K562 (cell line): ENCODE data around the gene PRDM15. TPM values are rescaled to one million over a fixed set of nuclear protein-coding genes. Genes with fewer than 3 reads are reported as not detected.

ENCODE experiments used
- ATAC-seq: fragments of 200-7000 bp; cut with Tn5 transposase; 3 replicates; pipeline ENCODE4 v1.9.1; 2020; ENCODE audit warnings: moderate library complexity
- BruUV-seq: library from RNA; stranded (reverse); fragments of 400-500 nt; replicated peaks from 2 replicates; lab custom pipeline; 2021; lab: Mats Ljungman, UMichigan
- CTCF ChIA-PET: fragments of 300-600 bp; formaldehyde crosslinking; extraction: SDS; loops from one replicate; lab custom pipeline; 2021; ENCODE audit warnings: low intra/inter-chr PET ratio; lab: Yijun Ruan, JAX
- POLR2A ChIA-PET: fragments of 300-600, 350-650 bp; sonication (Branson Sonifier 250); formaldehyde crosslinking; extraction: SDS; loops from one replicate; lab custom pipeline; 2021; ENCODE audit warnings: antibody characterized with exemption, inconsistent platforms; lab: Yijun Ruan, JAX
- DNase-seq, 4 experiments: peaks; one replicate each; pipeline versions ENCODE4 v3.0.0 to v3.0.0-alpha.2; 2011 to 2018; ENCODE audit warnings: low spot score in 3 of 4, mixed read lengths in 3 of 4; ENCODE audit errors: extremely low read depth in 1 of 4
- FAIRE-seq: peaks from 2 replicates; lab custom pipeline; 2011; peaks lifted over from hg19 to GRCh38; lab: Jason Lieb, UNC
- H2AFZ ChIP-seq: 2 replicates; pipeline ENCODE4 v1.6.0; 2011; ENCODE audit warnings: low read depth, low read length, control low read depth, inconsistent platforms
- H3K27ac ChIP-seq: fragments of 200-600 bp; 3 replicates; pipeline ENCODE4 v1.8.0; 2011; ENCODE audit warnings: low read depth, mild to moderate bottlenecking, control low read depth, inconsistent platforms, low read length, moderate library complexity, mixed read lengths; ENCODE audit errors: extremely low read depth
- H3K27me3 ChIP-seq, 2 experiments: fragments of 300-600 bp in 1 of 2; 2 replicates in 1 of 2; 3 replicates in 1 of 2; pipeline versions ENCODE4 v1.6.0 to v1.8.0; 2011; ENCODE audit warnings: inconsistent platforms in 2 of 2, low read length in 2 of 2, mild to moderate bottlenecking in 1 of 2, mixed read lengths in 1 of 2, moderate library complexity in 1 of 2; ENCODE audit not compliant: control insufficient read depth in 2 of 2, insufficient read depth in 2 of 2
- H3K36me3 ChIP-seq: fragments of 300-600 bp; 3 replicates; pipeline ENCODE4 v1.8.0; 2011; ENCODE audit warnings: mild to moderate bottlenecking, low read length, inconsistent platforms; ENCODE audit not compliant: control insufficient read depth, insufficient read depth
- H3K4me1 ChIP-seq, 2 experiments: fragments of 200-600 bp in 1 of 2; replicated peaks in 1 of 2; 2 replicates in 1 of 2; 3 replicates in 1 of 2; pipeline versions ENCODE4 v1.5.1 to v1.8.0; 2011; ENCODE audit warnings: inconsistent platforms in 2 of 2, low read length in 2 of 2, mild to moderate bottlenecking in 1 of 2, mixed read lengths in 1 of 2, moderate library complexity in 1 of 2; ENCODE audit not compliant: control insufficient read depth in 2 of 2, insufficient read depth in 2 of 2
- H3K4me2 ChIP-seq: 2 replicates; pipeline ENCODE4 v1.6.1; 2011; ENCODE audit warnings: low read length, control low read depth, inconsistent platforms, mixed read lengths; ENCODE audit not compliant: insufficient read depth
- H3K4me3 ChIP-seq: fragments of 200-600 bp; sonication (generic), shearing (Covaris generic); 2 replicates; pipeline ENCODE4 v1.5.1; 2016; ENCODE audit warnings: control low read depth, inconsistent platforms
- H3K79me2 ChIP-seq: fragments of 200-600 bp; 3 replicates; pipeline ENCODE4 v1.8.0; 2011; ENCODE audit warnings: low read length, inconsistent platforms; ENCODE audit not compliant: control insufficient read depth, insufficient read depth
- H3K9ac ChIP-seq, 2 experiments: 2 replicates each; pipeline versions ENCODE4 v1.6.0 to v1.6.1; 2011; ENCODE audit warnings: low read depth in 2 of 2, low read length in 2 of 2, control low read depth in 1 of 2, inconsistent platforms in 1 of 2, mild to moderate bottlenecking in 1 of 2, mixed read lengths in 1 of 2; ENCODE audit not compliant: insufficient read depth in 1 of 2
- H3K9me1 ChIP-seq: one replicate; pipeline ENCODE4 v1.6.0; 2011; ENCODE audit warnings: inconsistent platforms, mild to moderate bottlenecking, low read length, moderate library complexity; ENCODE audit not compliant: control insufficient read depth, insufficient read depth
- H3K9me3 ChIP-seq: replicated peaks from 2 replicates; pipeline ENCODE4 v1.5.1; 2011; ENCODE audit warnings: low read depth, low read length, inconsistent platforms; ENCODE audit not compliant: control insufficient read depth, insufficient read depth
- H4K20me1 ChIP-seq: replicated peaks from 2 replicates; pipeline ENCODE4 v1.6.1; 2011; ENCODE audit warnings: low read length, inconsistent platforms, mixed read lengths; ENCODE audit not compliant: control insufficient read depth, insufficient read depth
- CBX1 ChIP-seq: sonication (generic); IDR thresholded peaks from 2 replicates; pipeline ENCODE4 v1.6.1; 2016; ENCODE audit warnings: antibody characterized with exemption, low read depth, mild to moderate bottlenecking
- CREBBP ChIP-seq: IDR thresholded peaks from one replicate; pipeline ENCODE4 v1.6.1; 2012; ENCODE audit warnings: low read depth, mild to moderate bottlenecking, control low read depth, inconsistent platforms, low read length
- CUX1 ChIP-seq: fragments of 200-800 bp; sonication (Bioruptor generic); IDR thresholded peaks from 2 replicates; pipeline ENCODE4 v1.6.1; 2016; ENCODE audit warnings: missing genetic modification characterization, missing compliant biosample characterization
- GATAD2B ChIP-seq: fragments of 450-650 bp; IDR thresholded peaks from 2 replicates; pipeline ENCODE4 v1.6.1; 2017; ENCODE audit warnings: mild to moderate bottlenecking, borderline replicate concordance
- IFI16 ChIP-seq: fragments of 250-450 bp; sonication (Bioruptor Pico); IDR thresholded peaks from 2 replicates; pipeline ENCODE4 v2.1.2; 2022; ENCODE audit warnings: mild to moderate bottlenecking, inconsistent platforms
- LEF1 ChIP-seq: fragments of 450-650 bp; IDR thresholded peaks from 2 replicates; pipeline ENCODE4 v1.6.1; 2016; ENCODE audit warnings: mild to moderate bottlenecking
- MECOM ChIP-seq: fragments of 250-450 bp; sonication (Bioruptor Pico); IDR thresholded peaks from 2 replicates; pipeline ENCODE4 v1.8.0; 2022; ENCODE audit warnings: inconsistent platforms
- PBX2 ChIP-seq, 2 experiments: IDR thresholded peaks in 1 of 2; conservative IDR thresholded peaks in 1 of 2; 2 replicates each; pipeline ENCODE4 v1.6.1; 2016; ENCODE audit warnings: low read depth in 2 of 2, mild to moderate bottlenecking in 1 of 2, missing compliant biosample characterization in 1 of 2, missing genetic modification characterization in 1 of 2, moderate library complexity in 1 of 2
- SIRT6 ChIP-seq: IDR thresholded peaks from one replicate; pipeline ENCODE4 v1.6.1; 2012; ENCODE audit warnings: low read depth, mild to moderate bottlenecking, control low read depth, inconsistent platforms, low read length, moderate library complexity
- ZBTB5 ChIP-seq: fragments of 450-650 bp; IDR thresholded peaks from 2 replicates; pipeline ENCODE4 v1.6.1; 2017; ENCODE audit warnings: antibody characterized with exemption
- ZNF551 ChIP-seq: fragments of 250-450 bp; sonication (Bioruptor Pico); IDR thresholded peaks from 2 replicates; pipeline ENCODE4 v1.5.0; 2021; ENCODE audit warnings: mild to moderate bottlenecking, moderate library complexity
- WGBS: fragments of 100-300 bp; shearing (Covaris generic); methylation state at CpG from one replicate; pipeline ENCODE4 v1.1.6; 2016; ENCODE audit warnings: low coverage, mixed read lengths; ENCODE audit not compliant: insufficient coverage; ENCODE audit errors: missing lambda C conversion rate; 5-methylcytosine and 5-hydroxymethylcytosine counted together
- in situ Hi-C: fragments of 300-500 bp; cut with MboI; formaldehyde crosslinking; loops from 4 replicates; pipeline ENCODE4 v1.15.0; 2018; ENCODE audit warnings: inconsistent platforms, mixed read lengths
- intact Hi-C: fragments of 100-400 bp; cut with micrococcal nuclease; formaldehyde crosslinking; loops from 2 replicates; pipeline ENCODE4 v1.14.2; 2022
- polyA plus RNA-seq, 8 experiments: library from polyadenylated mRNA; depleted of rRNA in 4 of 8; stranded (reverse) in 5 of 8; unstranded in 3 of 8; fragments of >200 nt; fragmentation: Nextera tagmentation in 2 of 8; fragmentation: Illumina TruSeq in 1 of 8; extraction: Ambion mirVana in 2 of 8; extraction: Trizol in 1 of 8; gene quantifications; 2 replicates each; pipeline versions ENCODE4 v1.2.1 to v1.2.3, GENCODE V29; 2011 to 2014; ENCODE audit warnings: inconsistent platforms in 1 of 8, missing spikeins in 1 of 8
- total RNA-seq, 7 experiments: library from RNA; depleted of rRNA in 6 of 7; stranded (reverse); fragments of >200 nt in 6 of 7; fragmentation: Illumina TruSeq in 2 of 7; extraction: Trizol in 2 of 7; gene quantifications; 2 replicates each; pipeline versions ENCODE4 v1.2.1 to v1.2.3, GENCODE V29; 2011 to 2021; ENCODE audit warnings: low replicate concordance in 1 of 7

Gene PRDM15
- total and polyA plus RNA-seq, 9 of the 15 experiments (the other 6 are each of a cell fraction or from before 2014, with no cell fraction given) = 0.93 to 9.2 (median 6.2) TPM

GRCh38 chr21:41923186-41923585, 44.0 kb upstream of the PRDM15 start (continued):
- TF ChIP-seq ZBTB5 (no peak), IFI16 (CRISPR knock-in tag) (no peak), MECOM (no peak), GATAD2B (no peak), SIRT6 (no peak)

- no peak overlapping the region for H3K4me3 ChIP-seq
- no peaks in the 10 kb centered on the region for H3K9me1 ChIP-seq
- in situ Hi-C loops (no loop called here), intact Hi-C loops (no loop called here)
- DNase-seq = no peak
- H3K27ac ChIP-seq = no peak overlapping the region
- POLR2A ChIA-PET = interaction anchor here (1.1 to 1.3 kb wide), 2 partner anchors 51 to 81 kb away, joined by 3 read pairs; no protein-coding TSS in a partner anchor
- no peak overlapping the region for H2AFZ ChIP-seq
- CTCF ChIA-PET = no interaction called here
- peaks cover 25% of the 10 kb centered on the region for H3K36me3 ChIP-seq
- no peak for FAIRE-seq
- H3K9me3 ChIP-seq = no peaks in the 10 kb centered on the region
- no peaks in the 10 kb centered on the region; the same call in 2 of the 3 replicates for H3K79me2 ChIP-seq
- no peak for ATAC-seq
- no peaks in the 10 kb centered on the region for H3K4me1 ChIP-seq
- no peak overlapping the region for H3K9ac ChIP-seq
- BruUV-seq = no TSS peak
- 63% methylated on average over 7 of the region's 7 CpGs for WGBS
- H4K20me1 ChIP-seq = no peaks in the 10 kb centered on the region; the same call in 1 of the 2 replicates
- H3K4me2 ChIP-seq = no peak overlapping the region
- H3K27me3 ChIP-seq = no peaks in the 10 kb centered on the region
- TF ChIP-seq LEF1 (no peak), ZNF551 (CRISPR knock-in tag) (no peak), CREBBP (no peak), CUX1 (CRISPR knock-in tag) (no peak), PBX2 (CRISPR knock-in tag; IDR thresholded peaks at IDR 0.05; ENCODE audit: low read depth) (no peak), PBX2 (tag; conservative IDR thresholded peaks at IDR 0.05; ENCODE audit: low read depth) (no peak), CBX1 (no peak)
Observed at GRCh38 chr21:41921021-41921420, 41.9 kb upstream of the PRDM15 start.
